ENCODE results near the gene PGLYRP1. TPM values are rescaled to one million over a fixed set of nuclear protein-coding genes. Genes with fewer than 3 reads are reported as not detected.

PGLYRP1 gene
- total and polyA plus RNA-seq, 4 donors = 0.49 to 5.5 (median 3.3) TPM; not detected in 1

- Histone ChIP-seq H3K4me3 (ENCODE audit: low read depth, low read length) (no peak overlapping the region), H3K9me3 (ENCODE audit: control insufficient read depth, insufficient read depth, low read length) (peaks cover 1% of the 10 kb centered on the region), H3K27ac (ENCODE audit: low read depth, low read length) (no peak overlapping the region), H3K27me3 (ENCODE audit: control insufficient read depth, insufficient read depth, low read length) (peaks cover 2% of the 10 kb centered on the region), H3K36me3 (ENCODE audit: control insufficient read depth, insufficient read depth, low read length) (peaks cover 2% of the 10 kb centered on the region), H3K4me1 (ENCODE audit: control insufficient read depth, insufficient read depth, low read length) (no peaks in the 10 kb centered on the region)
- no peak for DNase-seq (ENCODE audit: low read depth in 4 of 6, low spot score in 6 of 6)
- 94% methylated on average over 3 of the region's 3 CpGs for WGBS (ENCODE audit: insufficient coverage)
Measured at GRCh38 chr19:46058778-46059177, 35.9 kb upstream of the PGLYRP1 start.

GRCh38 chr19:46056536-46056935 lies 33.7 kb upstream of the PGLYRP1 start:
- Histone ChIP-seq H3K27ac (ENCODE audit: low read depth, low read length) (peak overlapping the region; percentile 37), H3K4me3 (ENCODE audit: low read depth, low read length) (no peak overlapping the region), H3K27me3 (ENCODE audit: control insufficient read depth, insufficient read depth, low read length) (peaks cover 2% of the 10 kb centered on the region), H3K4me1 (ENCODE audit: control insufficient read depth, insufficient read depth, low read length) (no peaks in the 10 kb centered on the region), H3K36me3 (ENCODE audit: control insufficient read depth, insufficient read depth, low read length) (peaks cover 2% of the 10 kb centered on the region), H3K9me3 (ENCODE audit: control insufficient read depth, insufficient read depth, low read length) (peaks cover 1% of the 10 kb centered on the region)
- WGBS (ENCODE audit: insufficient coverage) = 41% methylated on average over 4 of the region's 4 CpGs
- DNase-seq (ENCODE audit: low read depth in 4 of 6, low spot score in 6 of 6) = no peak

- no peaks in the 10 kb centered on the region for H3K4me1 ChIP-seq (ENCODE audit: control insufficient read depth, insufficient read depth, low read length)
- no peak for DNase-seq (ENCODE audit: low read depth in 4 of 6, low spot score in 6 of 6)
- no peaks in the 10 kb centered on the region for H3K36me3 ChIP-seq (ENCODE audit: control insufficient read depth, insufficient read depth, low read length)
- WGBS (ENCODE audit: insufficient coverage) = no CpG with 5 or more reads among the region's 4 CpGs
- no peak overlapping the region for H3K27ac ChIP-seq (ENCODE audit: low read depth, low read length)
- no peak overlapping the region for H3K4me3 ChIP-seq (ENCODE audit: low read depth, low read length)
- H3K9me3 ChIP-seq (ENCODE audit: control insufficient read depth, insufficient read depth, low read length) = peaks cover 1% of the 10 kb centered on the region
- peaks cover 2% of the 10 kb centered on the region for H3K27me3 ChIP-seq (ENCODE audit: control insufficient read depth, insufficient read depth, low read length)
Measured at GRCh38 chr19:46052896-46053295, 30.0 kb upstream of the PGLYRP1 start.

GRCh38 chr19:46049597-46049996 lies 26.7 kb upstream of the PGLYRP1 start:
- no peak overlapping the region for H3K27ac ChIP-seq (ENCODE audit: low read depth, low read length)
- H3K4me3 ChIP-seq (ENCODE audit: low read depth, low read length) = no peak overlapping the region
- 32% methylated on average over 7 of the region's 7 CpGs for WGBS (ENCODE audit: insufficient coverage)
- no peaks in the 10 kb centered on the region for H3K27me3 ChIP-seq (ENCODE audit: control insufficient read depth, insufficient read depth, low read length)
- no peaks in the 10 kb centered on the region for H3K9me3 ChIP-seq (ENCODE audit: control insufficient read depth, insufficient read depth, low read length)
- no peaks in the 10 kb centered on the region for H3K36me3 ChIP-seq (ENCODE audit: control insufficient read depth, insufficient read depth, low read length)
- no peak for DNase-seq (ENCODE audit: low read depth in 4 of 6, low spot score in 6 of 6)
- no peaks in the 10 kb centered on the region for H3K4me1 ChIP-seq (ENCODE audit: control insufficient read depth, insufficient read depth, low read length)

DNA sequence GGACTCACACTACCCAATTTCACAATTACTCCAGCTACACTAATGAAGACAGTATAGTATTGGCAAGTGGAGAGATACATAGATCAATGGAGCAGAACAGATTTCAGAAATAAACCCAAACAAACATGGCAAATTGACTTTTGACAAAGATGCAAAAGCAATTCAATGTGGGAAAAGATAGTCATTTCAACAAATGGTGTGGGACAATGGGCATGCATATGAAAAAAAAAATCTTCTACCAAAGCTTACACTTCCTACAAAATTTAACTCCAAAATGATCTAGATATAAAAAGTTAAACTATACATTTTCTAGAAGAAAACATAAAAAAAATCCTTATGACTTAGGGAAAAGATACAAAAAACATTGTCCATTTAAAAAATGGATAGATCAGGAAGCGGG lies 20.7 kb upstream of the PGLYRP1 start:
- H3K9me3 ChIP-seq (ENCODE audit: control insufficient read depth, insufficient read depth, low read length) = no peaks in the 10 kb centered on the region
- no peaks in the 10 kb centered on the region for H3K4me1 ChIP-seq (ENCODE audit: control insufficient read depth, insufficient read depth, low read length)
- H3K4me3 ChIP-seq (ENCODE audit: low read depth, low read length) = no peak overlapping the region
- no peaks in the 10 kb centered on the region for H3K27me3 ChIP-seq (ENCODE audit: control insufficient read depth, insufficient read depth, low read length)
- no peak overlapping the region for H3K27ac ChIP-seq (ENCODE audit: low read depth, low read length)
- no CpG with 5 or more reads among the region's 1 CpG for WGBS (ENCODE audit: insufficient coverage)
- H3K36me3 ChIP-seq (ENCODE audit: control insufficient read depth, insufficient read depth, low read length) = peaks cover 3% of the 10 kb centered on the region
- no peak for DNase-seq (ENCODE audit: low read depth in 4 of 6, low spot score in 6 of 6)

DNA sequence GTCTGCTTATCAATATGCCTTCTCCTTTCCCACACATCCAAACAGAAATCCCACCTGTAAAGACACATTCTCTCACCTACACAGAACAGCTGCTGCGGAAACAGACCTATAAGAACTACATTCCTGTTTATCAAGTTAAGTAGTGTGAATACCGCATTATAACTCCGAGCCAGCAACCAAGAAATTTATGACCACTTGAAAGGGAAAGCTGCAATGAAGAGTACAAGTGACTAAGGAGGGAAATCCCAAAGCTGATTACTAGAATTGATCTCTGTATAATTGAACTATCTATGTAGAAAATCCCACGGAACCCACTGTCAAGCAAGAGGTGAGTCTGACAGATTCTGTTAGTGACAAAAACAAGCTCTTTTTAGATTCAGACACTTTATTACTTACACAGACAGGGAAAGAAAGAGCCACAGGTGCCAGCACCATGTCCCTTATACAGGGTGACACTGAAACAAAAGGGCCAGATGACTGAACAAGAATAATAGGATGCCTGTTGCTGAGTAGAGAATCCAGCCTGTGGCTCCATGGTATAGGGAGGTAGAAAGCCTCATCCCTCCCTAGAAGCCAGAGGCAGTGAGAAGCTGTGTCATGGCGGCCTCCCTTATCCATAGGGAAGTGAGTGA lies 19.5 kb upstream of the PGLYRP1 start:
- Histone ChIP-seq H3K9me3 (ENCODE audit: control insufficient read depth, insufficient read depth, low read length) (no peaks in the 10 kb centered on the region), H3K4me1 (ENCODE audit: control insufficient read depth, insufficient read depth, low read length) (no peaks in the 10 kb centered on the region), H3K27ac (ENCODE audit: low read depth, low read length) (no peak overlapping the region), H3K36me3 (ENCODE audit: control insufficient read depth, insufficient read depth, low read length) (peaks cover 3% of the 10 kb centered on the region), H3K4me3 (ENCODE audit: low read depth, low read length) (no peak overlapping the region), H3K27me3 (ENCODE audit: control insufficient read depth, insufficient read depth, low read length) (no peaks in the 10 kb centered on the region)
- DNase-seq (ENCODE audit: low read depth in 4 of 6, low spot score in 6 of 6) = no peak
- 60% methylated on average over 1 of the region's 5 CpGs for WGBS (ENCODE audit: insufficient coverage)

- 60% methylated on average over 6 of the region's 7 CpGs for WGBS (ENCODE audit: insufficient coverage)
- no peaks in the 10 kb centered on the region for H3K27me3 ChIP-seq (ENCODE audit: control insufficient read depth, insufficient read depth, low read length)
- peak in 2 of 6 donors; percentile 10 to 37 for DNase-seq (ENCODE audit: low read depth in 4 of 6, low spot score in 6 of 6)
Measured at GRCh38 chr19:46040952-46041500, 18.2 kb upstream of the PGLYRP1 start, which contains the start of gene IGFL4. TSS of gene IGFL4 (minus strand) at chr19:46041002. CDS start at chr19:46040962, 40 bp downstream.

DNA sequence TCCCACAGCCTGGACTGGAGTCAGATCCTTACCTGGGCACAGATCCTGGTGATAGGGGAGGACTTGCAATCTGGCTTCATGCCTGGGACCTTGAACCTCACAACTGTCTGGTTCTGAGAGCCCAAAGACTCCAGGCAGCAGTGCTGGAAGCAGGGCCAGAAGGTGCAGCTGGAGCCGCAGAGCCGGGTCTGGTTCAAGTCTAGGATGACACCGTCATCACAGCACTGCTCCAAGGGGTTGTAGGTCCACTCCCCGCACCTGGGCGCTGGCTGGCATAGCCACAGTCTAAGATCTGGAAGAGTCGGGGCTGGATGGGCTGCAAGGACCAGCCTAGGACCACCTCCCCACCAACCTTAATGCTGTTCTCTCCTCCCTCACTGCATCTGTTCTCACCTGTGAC lies 17.3 kb upstream of the PGLYRP1 start:
- 89% methylated on average over 5 of the region's 6 CpGs for WGBS (ENCODE audit: insufficient coverage)
- Histone ChIP-seq H3K4me3 (ENCODE audit: low read depth, low read length) (no peak overlapping the region), H3K9me3 (ENCODE audit: control insufficient read depth, insufficient read depth, low read length) (no peaks in the 10 kb centered on the region), H3K4me1 (ENCODE audit: control insufficient read depth, insufficient read depth, low read length) (no peaks in the 10 kb centered on the region), H3K36me3 (ENCODE audit: control insufficient read depth, insufficient read depth, low read length) (peaks cover 13% of the 10 kb centered on the region), H3K27ac (ENCODE audit: low read depth, low read length) (no peak overlapping the region), H3K27me3 (ENCODE audit: control insufficient read depth, insufficient read depth, low read length) (no peaks in the 10 kb centered on the region)
- DNase-seq (ENCODE audit: low read depth in 4 of 6, low spot score in 6 of 6) = no peak

More at GRCh38 chr19:46040952-46041500, 18.2 kb upstream of the PGLYRP1 start, which contains the start of gene IGFL4:
- H3K9me3 ChIP-seq (ENCODE audit: control insufficient read depth, insufficient read depth, low read length) = no peaks in the 10 kb centered on the region
- H3K36me3 ChIP-seq (ENCODE audit: control insufficient read depth, insufficient read depth, low read length) = peaks cover 9% of the 10 kb centered on the region
- H3K27ac ChIP-seq (ENCODE audit: low read depth, low read length) = no peak within 1 kb of the TSS
- no peak within 1 kb of the TSS for H3K4me3 ChIP-seq (ENCODE audit: low read depth, low read length)
- no peaks in the 10 kb centered on the region for H3K4me1 ChIP-seq (ENCODE audit: control insufficient read depth, insufficient read depth, low read length)

GRCh38 chr19:46036744-46037128 lies 13.9 kb upstream of the PGLYRP1 start:
- H3K4me1 ChIP-seq (ENCODE audit: control insufficient read depth, insufficient read depth, low read length) = no peaks in the 10 kb centered on the region
- no peak overlapping the region for H3K4me3 ChIP-seq (ENCODE audit: low read depth, low read length)
- no peaks in the 10 kb centered on the region for H3K9me3 ChIP-seq (ENCODE audit: control insufficient read depth, insufficient read depth, low read length)
- no peak overlapping the region for H3K27ac ChIP-seq (ENCODE audit: low read depth, low read length)
- no peaks in the 10 kb centered on the region for H3K27me3 ChIP-seq (ENCODE audit: control insufficient read depth, insufficient read depth, low read length)
- H3K36me3 ChIP-seq (ENCODE audit: control insufficient read depth, insufficient read depth, low read length) = peaks cover 31% of the 10 kb centered on the region
- 60% methylated on average over 3 of the region's 3 CpGs for WGBS (ENCODE audit: insufficient coverage)
- no peak for DNase-seq (ENCODE audit: low read depth in 4 of 6, low spot score in 6 of 6)

Measured in spinal cord (tissue), 10 donors.